Activated gamma-delta T cell treated with Interleukin-2 at 50 U/mL for 16 hours (primary cell): ENCODE data around the gene OSBPL5.

Experiments
- DNase-seq: peaks from one replicate; pipeline ENCODE4 v3.0.0-alpha.2; 2020

OSBPL5 gene

DNA sequence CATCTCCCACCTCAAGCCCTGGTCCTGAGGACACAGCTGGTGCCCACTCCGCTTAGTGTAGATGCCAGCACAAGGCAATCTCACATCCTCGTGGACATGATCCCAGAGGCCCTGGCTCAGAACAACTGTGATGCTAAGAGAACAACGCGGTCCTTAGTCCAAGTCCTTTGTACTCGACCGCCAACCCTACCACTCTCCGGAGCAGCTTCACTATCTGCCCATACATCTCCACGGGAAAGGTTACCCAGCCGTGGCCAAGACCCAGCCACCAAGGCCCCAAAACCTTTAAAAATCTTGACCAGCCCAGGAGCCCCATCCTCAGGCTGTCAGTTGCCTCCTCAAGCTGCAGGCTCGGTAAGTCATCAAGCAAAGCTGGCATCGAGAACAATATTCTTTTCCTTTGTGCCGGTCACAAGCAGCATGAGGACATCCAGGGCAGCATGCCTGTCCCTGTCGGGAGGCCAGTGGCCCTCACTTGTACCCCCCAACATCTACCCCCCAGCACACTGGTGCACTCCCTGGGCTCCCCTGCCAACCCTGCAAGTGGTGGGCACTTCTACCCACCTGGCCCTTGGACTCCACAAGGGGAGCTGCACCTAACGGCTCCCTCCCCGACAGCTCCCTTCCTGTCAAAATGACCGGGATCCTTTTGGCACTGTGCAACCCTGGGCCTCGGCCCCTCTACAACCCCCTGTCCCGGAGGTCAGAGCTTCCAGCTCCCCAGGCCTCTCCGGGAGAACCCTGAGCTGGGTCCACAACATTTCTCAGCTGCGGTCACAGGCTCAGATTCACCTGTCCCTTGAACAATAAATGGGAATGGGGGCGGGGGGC, 2.5 kb downstream of the OSBPL5 start:
- DNase-seq, result no peak

GRCh38 chr11:3161720-3162409, 3.2 kb downstream of the OSBPL5 start:
- DNase-seq, result no peak

- DNase-seq, result no peak
Measured at GRCh38 chr11:3161309-3161708, 3.8 kb downstream of the OSBPL5 start.

DNA sequence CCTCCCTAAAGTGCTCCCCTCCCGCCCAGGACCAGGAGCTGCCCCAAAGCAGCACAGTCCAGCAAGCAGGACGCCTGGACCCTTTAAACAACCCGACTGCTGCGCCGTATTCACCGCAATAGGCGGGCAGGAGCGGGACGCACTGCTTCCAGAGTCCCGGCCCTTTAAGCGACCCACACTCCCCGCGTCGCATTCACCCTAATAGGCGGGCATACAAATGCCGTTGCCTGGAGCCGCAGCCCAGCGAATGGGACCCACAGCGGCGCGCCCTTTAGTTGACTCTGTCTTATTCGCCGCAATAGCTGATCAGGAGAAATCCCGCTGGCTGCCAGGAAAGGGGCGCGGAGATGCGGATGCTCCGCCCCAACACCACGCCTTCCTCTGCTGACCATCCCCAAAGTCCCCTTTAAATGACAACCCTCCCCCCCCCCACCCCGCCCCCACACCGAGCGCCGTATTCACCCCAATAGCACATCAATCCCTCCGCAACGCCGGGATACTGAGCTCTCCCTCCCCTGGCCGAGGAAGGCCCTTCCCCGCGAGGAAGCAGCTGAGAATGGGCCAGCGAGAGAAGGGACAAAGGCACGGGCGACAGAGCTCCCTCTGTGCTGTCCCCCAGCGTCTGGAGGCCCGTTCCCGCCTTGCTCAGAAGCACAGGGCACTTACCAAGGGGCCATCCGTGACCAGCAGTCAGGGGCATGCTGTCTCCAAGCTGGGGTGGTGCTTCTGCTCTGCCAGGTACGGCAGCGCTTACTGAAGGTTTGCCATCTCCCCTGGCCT, 4.7 kb downstream of the OSBPL5 start:
- DNase-seq, result no peak

DNA sequence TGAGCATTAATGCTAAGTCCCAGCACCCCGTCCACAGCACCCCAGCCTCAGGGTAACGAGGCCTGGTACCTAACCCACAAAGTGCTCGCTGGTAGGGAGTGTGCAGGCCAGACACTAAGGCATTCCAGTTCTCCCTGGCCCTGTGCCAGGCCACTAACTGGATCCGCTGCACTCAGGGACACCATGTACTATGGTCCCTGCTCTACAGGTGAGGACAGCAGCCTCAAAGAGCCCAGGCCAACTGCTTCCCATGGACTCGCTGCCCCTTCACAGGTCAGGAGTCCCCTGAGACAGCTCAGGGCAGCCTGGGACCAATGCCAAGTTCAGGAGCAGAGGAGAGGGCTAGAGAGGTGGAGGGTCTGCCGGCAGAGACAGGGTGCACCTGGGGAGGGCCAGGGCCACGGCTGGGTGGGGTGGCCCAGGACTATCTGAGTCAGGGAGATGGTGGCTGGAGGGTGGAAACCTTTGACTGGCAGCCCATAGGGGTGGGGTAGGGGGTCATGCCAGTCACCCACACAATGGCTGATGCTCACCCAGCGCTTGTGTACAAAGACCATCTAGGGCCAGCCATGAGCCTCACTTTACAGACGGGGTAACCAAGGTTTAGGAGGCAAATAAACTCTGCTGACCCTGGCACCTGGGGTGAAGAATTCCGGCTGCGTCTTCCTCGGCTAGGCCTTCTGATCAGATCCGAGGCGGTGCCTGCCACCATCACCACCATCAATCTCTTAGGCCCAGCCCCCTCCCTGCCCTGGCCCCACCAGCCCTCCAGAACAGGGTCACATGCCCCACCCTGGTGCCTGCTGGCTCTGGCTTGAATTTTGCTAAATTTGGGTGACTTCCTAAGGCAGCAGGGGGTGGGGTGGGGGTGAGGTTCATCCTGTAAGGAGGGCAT, 5.6 kb downstream of the OSBPL5 start:
- no peak for DNase-seq

DNA sequence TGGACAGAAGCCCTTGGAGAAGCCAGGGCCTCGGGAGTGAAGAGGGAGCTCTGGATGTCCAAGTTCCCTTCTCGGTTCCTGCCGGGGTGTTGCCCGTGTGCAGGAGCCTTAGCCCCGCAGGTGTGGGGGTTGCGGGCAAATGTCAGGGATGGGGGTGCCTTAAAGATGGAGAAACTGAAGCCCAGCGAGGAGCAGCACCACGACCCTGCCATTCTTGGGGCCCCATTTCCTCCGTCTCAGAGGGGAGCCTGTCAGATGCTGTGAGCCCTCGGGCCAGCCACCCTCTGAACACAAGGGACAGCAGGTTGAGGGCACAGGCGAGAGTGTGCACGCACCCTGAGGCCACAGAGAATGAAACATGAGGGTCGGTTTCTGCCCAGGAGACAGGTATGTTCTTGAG, 6.3 kb downstream of the OSBPL5 start:
- DNase-seq, result no peak

GRCh38 chr11:3158131-3158591, 6.9 kb downstream of the OSBPL5 start:
- DNase-seq, result no peak

GRCh38 chr11:3157381-3158130, 7.6 kb downstream of the OSBPL5 start:
- DNase-seq, result peak; percentile 59

DNA sequence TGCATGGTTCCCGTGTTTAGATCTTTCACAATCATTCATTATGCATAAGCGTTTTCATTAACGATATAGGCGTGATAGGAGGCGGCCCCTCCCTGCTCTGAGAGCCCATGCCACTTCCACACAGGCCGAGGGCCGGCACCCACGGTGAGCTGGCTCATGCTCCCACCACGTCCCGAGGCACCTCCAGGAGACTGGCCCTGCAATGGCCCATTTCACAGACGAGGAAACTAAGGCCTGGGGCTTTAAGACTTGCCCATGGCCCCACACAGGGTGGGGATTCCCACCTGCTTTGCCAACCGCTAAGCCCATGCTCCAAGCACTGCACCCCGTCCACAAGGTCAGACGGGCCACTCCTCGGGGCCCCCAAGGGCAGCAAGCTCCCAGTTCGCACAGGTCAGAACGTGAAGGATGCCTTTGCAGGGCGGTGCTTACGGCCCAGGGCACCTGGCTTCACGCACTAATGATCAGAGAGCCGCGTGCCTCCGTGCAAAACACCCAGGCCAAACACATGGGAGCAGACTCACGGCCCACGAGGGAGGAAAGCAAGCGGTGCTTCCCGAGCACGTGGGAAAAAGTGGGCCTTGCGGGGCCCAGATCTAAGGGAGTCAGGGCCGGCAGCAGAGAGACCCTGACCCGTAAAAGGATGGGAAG, 8.3 kb downstream of the OSBPL5 start:
- DNase-seq, result no peak

DNA sequence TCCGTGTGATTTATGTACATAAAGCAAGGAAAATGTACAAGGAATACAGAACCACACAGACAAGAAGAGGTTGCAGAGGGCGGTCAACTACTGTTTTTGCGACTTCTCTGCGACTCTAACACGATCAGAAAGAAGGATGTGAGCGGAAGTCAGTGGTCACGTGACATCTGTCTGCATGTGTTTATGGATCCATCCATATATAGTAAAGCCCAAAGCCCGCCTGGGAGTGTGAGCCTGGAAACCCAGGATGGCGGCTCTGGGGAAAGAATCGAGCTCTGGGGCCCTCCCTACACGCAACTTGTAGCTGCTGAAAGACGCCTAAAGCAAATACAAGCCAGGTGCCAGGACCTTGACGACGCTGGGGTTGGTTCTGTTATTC, 8.8 kb downstream of the OSBPL5 start:
- DNase-seq, result no peak

DNA sequence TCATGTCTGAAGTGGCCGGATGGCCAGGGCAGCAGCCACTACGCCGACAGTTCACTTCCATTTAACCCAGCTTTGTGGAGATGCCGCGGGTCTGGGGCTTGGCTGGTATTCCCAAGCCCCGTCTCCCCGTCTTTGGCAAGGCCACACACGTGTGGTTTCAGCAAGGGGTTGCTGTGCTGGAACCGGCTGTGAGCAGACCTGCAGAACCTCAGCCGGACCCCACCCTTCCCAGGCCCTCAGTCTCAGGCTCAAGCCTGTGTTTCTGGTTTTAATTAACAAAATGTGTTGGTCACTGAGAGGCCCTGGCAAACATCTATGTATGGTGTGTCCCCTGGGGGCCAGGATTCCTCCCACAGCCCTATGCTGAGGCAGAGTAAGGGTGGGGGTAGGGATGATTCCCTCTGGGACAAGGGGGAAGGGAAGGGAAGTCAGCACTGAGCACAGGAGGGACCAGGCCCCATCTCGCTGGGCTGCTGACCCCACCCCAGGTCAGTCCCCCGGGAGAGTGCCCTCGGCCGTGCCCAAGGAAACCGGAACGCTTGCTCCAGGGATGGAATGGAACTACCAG, 9.3 kb downstream of the OSBPL5 start:
- no peak for DNase-seq

DNA sequence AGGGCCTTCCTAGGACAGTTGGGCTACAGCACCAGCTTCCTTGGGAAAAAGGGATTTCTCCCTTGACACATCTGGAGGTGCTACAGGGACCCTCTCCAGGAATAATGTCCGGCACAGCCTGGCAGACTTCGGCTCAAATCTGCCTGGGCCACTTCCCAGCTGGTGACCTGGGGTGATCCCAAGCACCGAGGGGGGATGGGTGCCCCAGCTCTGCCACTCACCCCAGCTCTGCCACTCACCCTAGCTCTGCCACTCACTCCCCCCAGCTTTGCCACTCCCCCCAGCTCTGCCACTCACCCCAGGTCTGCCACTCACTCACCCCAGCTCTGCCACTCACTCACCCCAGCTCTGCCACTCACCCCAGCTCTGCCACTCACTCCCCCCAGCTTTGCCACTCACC, 9.9 kb downstream of the OSBPL5 start:
- no peak for DNase-seq

- no peak for DNase-seq
Measured at GRCh38 chr11:3154001-3154599, 11.0 kb downstream of the OSBPL5 start.

- DNase-seq, result no peak
Measured at GRCh38 chr11:3153291-3153861, 11.7 kb downstream of the OSBPL5 start.

GRCh38 chr11:3152471-3153110, 12.5 kb downstream of the OSBPL5 start:
- DNase-seq, result no peak

DNA sequence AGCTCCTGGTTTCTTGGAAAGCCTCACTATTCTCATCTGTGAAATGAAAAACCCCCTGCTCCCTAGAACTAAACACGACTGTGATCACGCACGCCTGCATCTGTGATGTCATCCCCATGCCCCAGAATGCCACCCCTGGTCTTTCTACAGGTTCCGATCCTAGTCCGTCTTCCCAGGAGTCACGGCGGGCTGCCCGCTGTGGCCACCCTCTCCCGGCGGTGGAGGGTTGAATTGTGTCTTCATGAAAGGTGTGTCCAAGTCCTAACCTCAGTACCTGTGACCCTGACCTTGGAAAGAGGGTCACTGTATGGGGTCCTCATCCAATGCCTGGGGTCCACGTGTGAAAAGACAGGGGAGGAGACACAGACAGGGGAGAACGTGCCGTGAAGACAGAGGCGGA, 14.4 kb downstream of the OSBPL5 start:
- no peak for DNase-seq

- DNase-seq, result no peak
Measured at GRCh38 chr11:3149852-3150188, 15.3 kb downstream of the OSBPL5 start.

DNA sequence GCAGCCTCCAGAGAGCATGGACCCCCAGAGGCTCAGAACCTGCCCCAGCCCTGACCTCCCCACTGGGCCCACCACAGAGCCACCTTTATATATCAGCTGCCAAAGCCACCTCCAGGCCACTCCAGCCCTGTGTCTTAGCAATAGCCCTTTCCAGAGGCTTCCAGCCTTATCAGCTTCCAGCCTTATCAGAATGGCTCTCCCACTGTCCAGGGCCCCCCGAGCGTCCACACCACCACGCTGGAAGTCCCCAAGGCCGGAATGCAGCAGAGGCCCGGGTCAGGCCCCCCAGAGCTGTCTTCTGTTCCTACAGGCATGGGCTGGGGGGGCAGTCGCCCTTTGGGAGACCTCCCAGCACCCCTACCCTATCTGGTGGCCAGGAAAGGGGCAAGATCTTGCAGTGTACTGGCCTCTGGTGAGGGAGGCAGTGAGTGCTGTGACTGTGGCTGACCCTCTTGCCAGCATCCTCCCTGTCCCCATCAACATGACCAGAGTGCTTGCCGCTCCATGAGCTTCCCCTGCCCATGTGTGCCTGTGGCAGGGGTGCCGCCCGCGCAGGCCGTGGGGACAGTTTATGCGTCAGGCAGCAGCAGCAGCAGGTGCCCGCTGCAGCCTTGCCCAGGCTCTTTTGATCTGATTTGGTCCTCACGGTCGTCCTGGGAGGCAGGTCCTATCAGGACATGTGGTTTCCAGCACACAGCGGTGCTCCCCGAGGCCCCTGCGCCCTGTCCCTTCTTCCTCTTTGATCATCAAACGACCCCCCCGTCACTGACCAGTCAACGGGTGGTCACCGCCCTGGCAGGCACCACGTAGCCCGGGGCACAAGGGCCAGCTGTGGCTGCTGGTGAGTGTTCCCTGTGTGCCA, 15.9 kb downstream of the OSBPL5 start:
- no peak for DNase-seq
